ENCODE data around the gene FSTL5. TPM values are rescaled to one million over a fixed set of nuclear protein-coding genes. Genes with fewer than 3 reads are reported as not detected.

Gene FSTL5
- total and polyA plus RNA-seq, 10 of the 15 experiments (the other 5 are each of a cell fraction or from before 2014, with no cell fraction given): 0.04 to 2.4 (median 0.08) TPM; not detected in 4

DNA sequence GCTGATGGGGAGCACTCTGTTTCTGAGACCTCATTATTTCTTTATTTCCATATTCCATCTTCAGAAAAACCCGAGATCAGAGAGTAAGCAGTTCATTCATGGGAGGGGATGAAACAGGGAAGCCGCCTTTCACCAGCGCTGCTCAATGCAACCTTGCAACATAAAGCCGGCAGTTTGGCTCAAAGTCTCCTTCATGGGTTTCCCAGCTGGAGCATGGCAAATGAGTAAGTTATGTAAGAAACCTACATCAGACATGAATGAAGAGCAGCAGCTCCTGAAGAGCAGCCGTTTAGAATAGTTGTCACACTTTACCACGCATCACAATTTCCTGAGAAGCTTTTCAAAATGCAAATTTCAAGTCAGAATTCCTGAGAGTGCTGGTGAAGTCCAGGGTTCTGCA, 578.8 kb downstream of the FSTL5 start:
- SMC1A ChIA-PET (ENCODE audit: uncharacterized antibody, unreplicated experiment): interaction anchor here (1.1 kb wide), 1 partner anchor 24 kb away, joined by 3 read pairs; no protein-coding TSS in a partner anchor
- intact Hi-C loops (cut with micrococcal nuclease; ENCODE audit: unreplicated experiment) (no loop called here), in situ Hi-C loops (cut with MboI) (no loop called here)
- H3K9me3 ChIP-seq (replicated peaks; ENCODE audit: control insufficient read depth, insufficient read depth, low read length): no peaks in the 10 kb centered on the region
- RAD21 ChIA-PET (ENCODE audit: unreplicated experiment): no interaction called here
- POLR2A ChIA-PET: interaction anchor here (1.5 kb wide), 1 partner anchor 13 kb away, joined by 4 read pairs; no protein-coding TSS in a partner anchor
- H3K4me1 ChIP-seq (ENCODE audit: control insufficient read depth, insufficient read depth, low read length): no peaks in the 10 kb centered on the region
- no peak overlapping the region for H2AFZ ChIP-seq (ENCODE audit: control insufficient read depth, low read depth, low read length)
- WGBS (ENCODE audit: insufficient coverage, insufficient replicate concordance, low lambda C conversion rate, missing lambda C conversion rate): 49% methylated on average over 6 of the region's 6 CpGs
- H3K79me2 ChIP-seq (ENCODE audit: control insufficient read depth, insufficient read depth, low read length): no peaks in the 10 kb centered on the region
- no peak overlapping the region for H3K4me2 ChIP-seq (ENCODE audit: control insufficient read depth, insufficient read depth)
- ATAC-seq (no peak), FAIRE-seq (no peak), DNase-seq (ENCODE audit: low read depth, low spot score) (no peak)
- H3K36me3 ChIP-seq (ENCODE audit: control insufficient read depth in 2 of 2, insufficient read depth in 2 of 2, low read length in 1 of 2): no peaks in the 10 kb centered on the region
- H3K27me3 ChIP-seq (replicated peaks in 1 of 2; ENCODE audit: control insufficient read depth in 2 of 2, insufficient read depth in 2 of 2, low read length in 1 of 2): no peaks in the 10 kb centered on the region
- H3K27ac ChIP-seq (ENCODE audit: control insufficient read depth, insufficient read depth): no peak overlapping the region
- CTCF ChIA-PET: no interaction called here
- H3K9ac ChIP-seq (ENCODE audit: control insufficient read depth, insufficient read depth, low read length): no peak overlapping the region
- no TSS peak for BruUV-seq (replicated peaks)
- TF ChIP-seq NFYA (IDR thresholded peaks at IDR 0.05; ENCODE audit: borderline replicate concordance, low read depth, low read length): no peak
- no peak for TF ChIP-seq EED (IDR thresholded peaks at IDR 0.05; ENCODE audit: low read depth)
- no peak for TF ChIP-seq BHLHE40 (IDR thresholded peaks at IDR 0.05; ENCODE audit: borderline replicate concordance in 1 of 2, low read depth in 2 of 2, low read length in 1 of 2)
- TF ChIP-seq ZNF384 (IDR thresholded peaks at IDR 0.05; ENCODE audit: borderline replicate concordance, low read depth, low read length): no peak
- no peak for TF ChIP-seq BRCA1 (IDR thresholded peaks at IDR 0.05; ENCODE audit: low read depth, low read length)
- no peak for TF ChIP-seq ZNF207 (IDR thresholded peaks at IDR 0.05; ENCODE audit: borderline replicate concordance)
- no peak for TF ChIP-seq NRF1 (conservative IDR thresholded peaks at IDR 0.05; ENCODE audit: low read depth, low read length)
- TF ChIP-seq NBN (IDR thresholded peaks at IDR 0.05): no peak
- TF ChIP-seq SRF (IDR thresholded peaks at IDR 0.05; ENCODE audit: low read depth in 2 of 2, low read length in 2 of 2): no peak
- TF ChIP-seq, protein P1, sequence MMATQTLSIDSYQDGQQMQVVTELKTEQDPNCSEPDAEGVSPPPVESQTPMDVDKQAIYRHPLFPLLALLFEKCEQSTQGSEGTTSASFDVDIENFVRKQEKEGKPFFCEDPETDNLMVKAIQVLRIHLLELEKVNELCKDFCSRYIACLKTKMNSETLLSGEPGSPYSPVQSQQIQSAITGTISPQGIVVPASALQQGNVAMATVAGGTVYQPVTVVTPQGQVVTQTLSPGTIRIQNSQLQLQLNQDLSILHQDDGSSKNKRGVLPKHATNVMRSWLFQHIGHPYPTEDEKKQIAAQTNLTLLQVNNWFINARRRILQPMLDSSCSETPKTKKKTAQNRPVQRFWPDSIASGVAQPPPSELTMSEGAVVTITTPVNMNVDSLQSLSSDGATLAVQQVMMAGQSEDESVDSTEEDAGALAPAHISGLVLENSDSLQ (IDR thresholded peaks at IDR 0.05): no peak
- no peak for TF ChIP-seq KLF5 (IDR thresholded peaks at IDR 0.05; ENCODE audit: partially characterized antibody)
- no peak for TF ChIP-seq JUND (IDR thresholded peaks at IDR 0.05; ENCODE audit: low read depth, low read length)
- TF ChIP-seq, protein P2, sequence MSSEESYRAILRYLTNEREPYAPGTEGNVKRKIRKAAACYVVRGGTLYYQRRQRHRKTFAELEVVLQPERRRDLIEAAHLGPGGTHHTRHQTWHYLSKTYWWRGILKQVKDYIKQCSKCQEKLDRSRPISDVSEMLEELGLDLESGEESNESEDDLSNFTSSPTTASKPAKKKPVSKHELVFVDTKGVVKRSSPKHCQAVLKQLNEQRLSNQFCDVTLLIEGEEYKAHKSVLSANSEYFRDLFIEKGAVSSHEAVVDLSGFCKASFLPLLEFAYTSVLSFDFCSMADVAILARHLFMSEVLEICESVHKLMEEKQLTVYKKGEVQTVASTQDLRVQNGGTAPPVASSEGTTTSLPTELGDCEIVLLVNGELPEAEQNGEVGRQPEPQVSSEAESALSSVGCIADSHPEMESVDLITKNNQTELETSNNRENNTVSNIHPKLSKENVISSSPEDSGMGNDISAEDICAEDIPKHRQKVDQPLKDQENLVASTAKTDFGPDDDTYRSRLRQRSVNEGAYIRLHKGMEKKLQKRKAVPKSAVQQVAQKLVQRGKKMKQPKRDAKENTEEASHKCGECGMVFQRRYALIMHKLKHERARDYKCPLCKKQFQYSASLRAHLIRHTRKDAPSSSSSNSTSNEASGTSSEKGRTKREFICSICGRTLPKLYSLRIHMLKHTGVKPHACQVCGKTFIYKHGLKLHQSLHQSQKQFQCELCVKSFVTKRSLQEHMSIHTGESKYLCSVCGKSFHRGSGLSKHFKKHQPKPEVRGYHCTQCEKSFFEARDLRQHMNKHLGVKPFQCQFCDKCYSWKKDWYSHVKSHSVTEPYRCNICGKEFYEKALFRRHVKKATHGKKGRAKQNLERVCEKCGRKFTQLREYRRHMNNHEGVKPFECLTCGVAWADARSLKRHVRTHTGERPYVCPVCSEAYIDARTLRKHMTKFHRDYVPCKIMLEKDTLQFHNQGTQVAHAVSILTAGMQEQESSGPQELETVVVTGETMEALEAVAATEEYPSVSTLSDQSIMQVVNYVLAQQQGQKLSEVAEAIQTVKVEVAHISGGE (CRISPR knock-in tag; IDR thresholded peaks at IDR 0.05): no peak
- TF ChIP-seq CHD2 (IDR thresholded peaks at IDR 0.05; ENCODE audit: borderline replicate concordance, low read depth, low read length): no peak
- H4K20me1 ChIP-seq (ENCODE audit: control insufficient read depth, insufficient read depth): no peaks in the 10 kb centered on the region
- H3K4me3 ChIP-seq: no peak overlapping the region

All from GM12878 (cell line).